Smooth muscle cell of bladder (primary cell): Measurements from ENCODE around the gene STMN1. TPM values are rescaled to one million over a fixed set of nuclear protein-coding genes. Genes with fewer than 3 reads are reported as not detected.

Source experiments
- total RNA-seq: library from RNA; depleted of rRNA; stranded (reverse); fragments of >200 nt; gene quantifications from 2 replicates; pipeline ENCODE4 v1.2.3, GENCODE V29; 2014

STMN1 gene
- total RNA-seq: 23.5 and 24.0 TPM in 2 replicates

DNA sequence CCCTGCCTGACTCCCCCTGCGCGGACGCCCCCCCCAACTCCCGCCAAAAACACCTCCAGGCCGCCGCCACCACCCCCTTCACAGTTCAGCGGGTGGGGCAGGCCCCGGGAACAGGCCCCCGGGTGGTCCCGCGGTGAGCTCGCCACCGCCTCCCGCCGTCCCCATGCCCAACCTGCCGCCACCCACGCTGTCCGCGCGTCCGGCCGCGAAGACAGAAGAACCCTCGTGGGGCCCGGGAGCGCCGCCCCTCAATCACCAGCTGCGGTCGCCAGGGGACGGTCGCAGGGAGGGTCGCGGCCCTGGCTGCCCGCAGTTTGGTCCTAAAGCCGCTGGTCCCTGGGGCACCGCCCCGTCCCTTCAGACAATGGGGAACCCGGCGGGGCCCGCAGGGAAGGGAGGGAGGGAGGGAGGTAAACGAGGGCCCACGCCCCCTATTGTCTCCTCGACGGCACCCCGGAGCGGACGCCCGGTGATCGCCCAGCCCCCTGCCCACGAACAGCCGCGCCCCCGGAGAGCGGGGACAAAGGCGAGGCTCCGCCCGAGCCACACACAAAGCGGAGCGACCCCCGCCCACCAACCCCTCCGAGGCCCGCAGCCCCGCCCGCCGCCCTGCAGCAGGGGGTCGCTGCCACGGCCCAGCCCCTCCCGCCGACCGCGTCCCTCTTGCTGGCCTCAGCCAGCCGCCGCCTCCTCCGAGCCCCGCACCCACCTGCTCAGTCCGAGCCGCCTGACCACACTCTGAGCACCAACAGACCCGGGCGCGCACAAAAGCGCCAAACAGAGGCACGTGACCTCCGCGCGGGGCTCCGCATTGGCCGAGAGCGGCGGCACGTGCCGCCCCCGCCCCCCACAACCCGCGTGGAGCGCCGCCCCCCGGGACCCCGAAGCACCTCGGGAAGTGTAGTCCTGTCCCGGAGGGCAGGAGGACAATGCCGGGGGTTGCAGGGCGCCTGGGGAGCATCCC, at the start of gene STMN1:
TSS of gene STMN1 (minus strand) at position 740 of the 964 bp plus-strand sequence. CDS start 1,743 bp downstream, outside the sequence.

DNA sequence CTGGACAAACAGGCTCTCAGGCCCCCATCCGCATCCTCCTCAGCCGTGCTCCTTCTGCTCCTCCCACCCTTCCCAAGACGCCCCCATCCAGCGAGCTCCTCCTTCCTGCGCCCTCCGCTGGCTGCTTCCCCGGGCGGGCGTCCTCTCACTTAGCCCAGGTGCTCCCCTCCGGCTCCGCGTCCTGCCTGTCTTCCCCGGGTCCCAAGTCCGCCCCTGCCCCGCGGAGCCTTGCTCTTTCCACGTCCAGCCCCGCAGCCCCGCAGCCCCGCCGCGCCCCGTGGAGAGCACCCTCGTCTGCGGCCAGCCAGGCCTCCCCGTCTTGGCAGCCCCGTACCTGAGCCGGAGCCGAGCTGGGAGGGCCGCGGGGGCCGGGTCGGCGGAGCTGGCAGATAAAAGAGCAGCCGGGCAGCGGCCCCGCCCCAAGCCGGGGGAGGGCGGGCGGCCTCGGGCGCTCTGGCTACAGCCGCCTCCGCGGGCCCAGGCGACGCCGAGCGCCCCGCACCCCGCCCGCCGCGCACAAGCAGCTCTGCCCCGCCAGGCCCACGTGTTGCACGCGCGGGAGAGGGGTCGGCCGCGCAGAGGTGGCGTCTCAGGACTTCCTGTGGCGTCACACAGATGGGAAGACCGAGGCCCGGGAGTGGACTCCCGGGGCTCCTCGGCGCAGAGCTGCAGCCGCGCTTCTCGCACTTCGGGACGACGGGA, 30.9 kb downstream of the STMN1 start, which contains the start of gene PAQR7:
TSS of gene PAQR7 (minus strand) at position 555 of the 702 bp plus-strand sequence. CDS start 11,869 bp downstream, outside the sequence.

DNA sequence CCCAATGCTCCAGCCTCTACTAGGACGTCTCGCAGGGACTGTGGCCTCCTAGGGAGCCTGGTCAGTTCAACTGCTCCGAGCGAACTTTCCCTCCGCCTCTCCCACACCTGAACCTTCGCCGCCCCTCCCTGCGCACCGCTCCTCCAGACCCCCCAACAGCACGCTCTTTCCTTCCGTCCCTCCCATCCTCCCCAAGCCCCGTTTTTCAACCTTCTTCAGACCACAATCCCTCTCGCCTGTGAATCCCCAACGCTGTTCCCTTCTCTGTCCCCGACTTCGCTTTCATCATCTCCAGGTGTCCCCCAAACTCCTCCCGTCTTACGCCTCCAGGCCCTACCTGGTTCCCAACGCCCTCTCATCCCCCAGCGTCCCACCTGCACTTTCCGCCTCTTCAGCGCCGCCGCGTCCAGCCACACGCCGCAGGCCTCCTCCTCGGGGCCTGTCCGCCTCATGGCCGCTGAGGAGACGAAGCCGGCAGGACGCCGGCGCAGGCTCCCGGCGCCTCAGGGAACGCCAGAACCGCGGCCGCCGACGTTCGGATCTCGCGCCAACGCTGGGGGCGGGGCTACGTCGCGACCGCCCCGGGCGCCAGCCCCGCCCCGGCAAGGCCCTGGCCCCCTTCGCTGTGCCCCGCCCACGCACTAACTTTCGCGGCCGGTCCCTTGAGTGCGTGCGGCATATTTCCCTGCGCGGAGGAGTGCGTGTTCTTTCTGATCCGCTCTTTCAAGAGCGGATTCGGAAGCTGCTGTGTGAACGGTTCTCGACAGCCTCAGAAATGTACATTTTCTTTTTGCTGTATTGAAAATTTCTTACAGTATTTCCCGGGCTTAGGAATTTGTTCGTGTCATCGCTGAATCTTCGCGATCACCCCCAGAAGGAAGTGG, 47.1 kb downstream of the STMN1 start, which contains the start of gene AUNIP:
TSS of gene AUNIP (minus strand) at position 552 of the 884 bp plus-strand sequence. CDS start at position 452, 100 bp downstream.

Other genes starting within 250 kb of the STMN1 start
- gene SELENON, start 106.2 kb downstream of the STMN1 start, total RNA-seq: 9.8 and 14.1 TPM in 2 replicates
- gene MTFR1L, start 86.5 kb downstream of the STMN1 start, total RNA-seq: 31.9 and 42.4 TPM in 2 replicates
- 0.28 TPM in 2 replicates for gene AUNIP, start 47.0 kb downstream of the STMN1 start, total RNA-seq
- 9.2 and 12.9 TPM in 2 replicates for gene PAQR7, start 30.7 kb downstream of the STMN1 start, total RNA-seq
- 5.5 and 5.8 TPM in 2 replicates for gene PAFAH2, start 91.6 kb upstream of the STMN1 start, total RNA-seq
- gene EXTL1, start 115.4 kb upstream of the STMN1 start, total RNA-seq: 0.09 and 0.14 TPM in 2 replicates
- not detected in 2 replicates for gene SLC30A2, start 139.7 kb upstream of the STMN1 start, total RNA-seq
- gene TRIM63, start 161.2 kb upstream of the STMN1 start, total RNA-seq: 0.74 TPM in 1 of 2 replicates, not detected in the other
- 3.1 and 4.3 TPM in 2 replicates for gene PDIK1L, start 205.4 kb upstream of the STMN1 start, total RNA-seq